Caki2 (cell line): ENCODE results near the gene BABAM2. TPM values are rescaled to one million over a fixed set of nuclear protein-coding genes. Genes with fewer than 3 reads are reported as not detected.
"Not testable (repeated sequence)": the region's sequence is repeated elsewhere in the genome, so short reads cannot be mapped to it uniquely, and the experiment has no call there.

Experiments
- DNase-seq: peaks from one replicate; pipeline ENCODE4 v3.0.0-alpha.2; 2015; ENCODE audit warnings: low read depth
- in situ Hi-C: cut with HindIII; loops from 2 replicates; pipeline ENCODE4 v1.10.0; 2016; ENCODE audit warnings: low sequenced_read_pairs, low pct_unique_long_range_greater_than_20kb, mixed read lengths
- total RNA-seq: library from RNA; depleted of rRNA; stranded (reverse); fragments of >200 nt; shearing (Covaris generic); gene quantifications from 2 replicates; pipeline ENCODE4 v1.2.3, GENCODE V29; 2014; ENCODE audit warnings: low replicate concordance

BABAM2 gene
- total RNA-seq, 1 experiment from 2014 or later = 47.4 TPM

DNA sequence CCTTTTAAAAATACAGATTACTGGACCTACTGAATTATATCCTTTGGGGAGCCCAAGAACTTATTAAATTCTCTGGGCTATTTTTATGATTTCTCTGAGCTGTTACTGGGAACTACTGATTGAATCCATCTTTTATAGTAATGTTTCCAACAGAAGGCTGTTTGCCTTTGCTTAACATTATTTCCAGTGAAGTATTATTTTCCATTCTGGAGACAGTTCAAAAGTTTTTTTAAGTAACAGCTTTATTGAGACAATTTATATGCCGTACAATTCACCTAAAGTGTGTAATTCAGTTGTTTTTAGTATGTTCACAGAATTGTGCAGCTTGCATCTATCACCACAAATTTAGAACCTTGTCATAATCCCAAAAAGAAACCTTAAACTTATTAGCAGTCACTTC lies 100.6 kb downstream of the BABAM2 start:
- in situ Hi-C loops = no loop called here

DNA sequence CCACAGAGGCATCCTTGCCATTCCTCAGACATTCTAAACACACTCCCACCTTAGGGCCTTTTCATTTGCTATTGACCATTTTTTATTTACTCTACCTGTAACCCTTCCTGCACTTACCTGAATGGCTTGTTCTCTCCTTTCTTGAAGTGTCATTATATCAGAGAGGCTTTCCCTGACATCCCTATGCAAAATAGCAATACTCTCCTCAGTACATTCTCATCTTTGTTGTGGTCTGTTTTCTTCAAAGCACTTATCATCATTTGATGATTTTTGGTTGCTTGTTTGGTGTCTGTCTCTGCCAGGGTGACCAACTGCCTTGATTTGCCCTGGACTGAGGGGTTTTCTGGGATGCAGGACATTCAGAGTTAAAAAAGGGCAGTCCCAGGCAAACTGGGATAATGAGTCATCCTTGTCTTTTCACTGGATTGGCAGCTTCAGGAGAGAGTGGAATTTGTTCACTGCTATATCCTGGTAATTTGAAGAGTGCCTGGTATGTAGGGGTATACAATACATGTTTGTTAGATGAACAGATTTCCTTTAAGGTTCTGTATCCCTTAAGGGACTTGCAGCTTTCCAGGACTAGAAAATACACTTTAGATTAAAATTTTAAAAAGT lies 102.4 kb downstream of the BABAM2 start:
- peak; percentile 55 for DNase-seq

More for the DNA sequence above, 100.6 kb downstream of the BABAM2 start:
- DNase-seq = no peak

DNA sequence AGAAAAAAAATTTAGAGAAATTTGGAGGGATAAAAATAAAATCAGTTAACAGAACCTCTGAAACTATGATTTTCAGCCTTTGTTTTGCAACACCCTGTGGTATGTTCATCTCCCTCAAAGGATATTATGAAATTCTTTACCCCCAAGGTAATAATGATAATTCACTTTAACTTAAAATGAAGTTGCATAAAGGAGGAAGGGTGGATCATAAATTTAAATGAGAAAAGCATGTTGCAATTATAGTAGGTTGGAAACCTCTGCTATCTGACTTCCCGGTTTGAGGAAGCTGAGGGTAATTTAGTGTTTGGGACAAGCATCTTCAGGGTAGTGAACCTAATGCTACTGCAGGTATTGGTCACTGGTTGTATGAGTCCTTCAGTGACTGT lies 102.9 kb downstream of the BABAM2 start:
- DNase-seq = no peak
- in situ Hi-C loops = no loop called here

More for the DNA sequence above, 102.4 kb downstream of the BABAM2 start:
- in situ Hi-C loops = no loop called here

DNA sequence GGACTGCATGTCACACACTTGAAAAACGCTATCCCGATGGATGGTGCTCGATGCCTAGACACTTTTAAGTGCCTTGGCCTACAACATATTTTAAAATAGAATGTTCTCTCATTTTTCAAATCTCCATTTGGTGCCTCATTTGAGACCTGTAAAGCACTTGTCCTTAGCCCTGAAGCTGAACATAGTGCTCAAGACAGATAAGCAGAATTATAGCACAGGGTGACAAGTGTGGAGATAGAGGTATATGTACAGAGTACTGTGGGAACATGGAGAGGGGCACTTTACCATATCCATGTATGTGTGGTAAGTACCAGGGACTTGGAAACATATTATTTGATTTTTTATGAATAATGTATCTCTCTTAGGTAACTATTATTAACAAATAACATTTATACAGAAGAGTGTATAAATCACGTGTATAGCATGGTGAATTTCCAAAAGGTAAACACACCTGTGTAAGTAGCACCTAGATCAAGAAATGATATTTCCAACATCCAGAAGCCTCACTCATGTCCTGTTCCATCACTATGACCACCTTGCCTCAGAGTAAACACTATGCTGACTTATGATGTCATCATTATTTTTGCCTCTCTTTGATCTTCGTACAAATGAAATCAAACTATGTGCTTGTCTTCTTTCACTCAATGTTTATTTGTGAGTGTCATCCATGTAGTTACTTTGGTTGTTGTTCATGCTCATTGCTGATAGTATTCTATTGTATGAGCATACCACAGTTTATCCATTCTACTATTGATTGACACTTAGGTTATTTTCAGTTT lies 103.6 kb downstream of the BABAM2 start:
- in situ Hi-C loops = no loop called here
- DNase-seq = no peak

GRCh38 chr2:27996156-27996922 lies 105.8 kb downstream of the BABAM2 start:
- in situ Hi-C loops = no loop called here

DNA sequence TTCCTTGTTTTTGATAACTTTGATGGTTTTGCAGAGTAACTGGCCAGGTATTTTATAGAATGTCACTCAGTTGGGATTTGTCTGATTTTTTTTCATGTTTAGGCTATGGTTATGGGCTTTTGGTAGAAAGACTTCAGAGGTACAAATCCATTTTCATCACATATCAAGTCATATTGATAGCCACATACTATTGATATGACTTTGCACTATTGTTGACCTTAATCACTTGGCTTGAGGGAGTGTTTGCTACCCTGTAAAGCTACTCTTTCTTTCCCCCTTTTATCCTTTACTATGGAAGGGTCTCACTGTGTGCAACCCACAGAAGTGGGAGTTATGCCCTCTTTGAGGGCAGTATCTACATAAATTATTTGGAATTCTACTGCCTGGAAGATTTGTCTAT lies 109.8 kb downstream of the BABAM2 start:
- in situ Hi-C loops = no loop called here

More at GRCh38 chr2:27996156-27996922, 105.8 kb downstream of the BABAM2 start:
- no peak for DNase-seq

DNA sequence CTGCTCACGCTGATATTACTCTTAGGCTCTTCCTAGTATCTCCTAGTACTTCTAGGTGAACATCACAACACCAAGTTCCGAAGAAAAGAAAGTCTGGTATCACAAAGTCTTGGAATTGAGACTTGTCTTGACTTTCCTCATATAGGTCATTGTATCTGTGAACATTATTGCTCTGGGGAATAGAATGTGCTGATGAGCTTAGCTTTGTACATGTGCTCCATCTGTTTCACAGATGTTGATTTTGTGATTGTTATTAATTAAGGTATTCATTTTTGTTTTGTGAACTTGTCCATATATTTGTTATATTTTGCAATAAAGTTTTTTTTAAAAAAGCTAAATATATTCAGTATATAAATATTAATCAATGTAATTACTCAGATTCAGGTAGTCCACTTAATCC lies 111.7 kb downstream of the BABAM2 start:
- DNase-seq = no peak
- in situ Hi-C loops = no loop called here

More for the DNA sequence above, 109.8 kb downstream of the BABAM2 start:
- no peak for DNase-seq

- in situ Hi-C loops = no loop called here
- no peak for DNase-seq
These were observed 113.6 kb downstream of the BABAM2 start for GRCh38 chr2:28004086-28004485.

DNA sequence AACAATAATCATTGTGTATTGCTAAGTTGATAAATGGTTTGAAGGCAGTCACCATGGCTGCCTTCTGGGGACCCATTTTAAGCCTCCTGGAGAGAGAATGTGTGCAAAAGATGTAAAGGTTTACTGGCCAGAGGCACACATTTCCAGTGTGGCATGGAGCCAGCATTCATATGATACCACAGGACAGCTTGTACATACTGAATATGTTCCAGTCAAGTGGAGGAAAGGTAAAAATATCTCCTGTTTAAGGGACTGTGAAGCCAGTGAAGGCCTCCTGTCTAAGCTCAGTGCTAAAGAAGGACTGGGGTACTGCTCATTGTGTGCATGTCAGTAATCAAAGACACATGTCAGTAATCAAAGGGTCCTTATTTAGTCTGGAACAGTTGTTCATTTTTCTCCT lies 119.2 kb downstream of the BABAM2 start:
- no peak for DNase-seq
- in situ Hi-C loops = no loop called here

GRCh38 chr2:28011322-28011737 lies 120.8 kb downstream of the BABAM2 start:
- no peak for DNase-seq
- in situ Hi-C loops = no loop called here

GRCh38 chr2:28018474-28018873 lies 127.9 kb downstream of the BABAM2 start:
- in situ Hi-C loops, DNase-seq: not testable (repeated sequence)

GRCh38 chr2:28019521-28019920 lies 129.0 kb downstream of the BABAM2 start:
- in situ Hi-C loops, DNase-seq: not testable (repeated sequence)

DNA sequence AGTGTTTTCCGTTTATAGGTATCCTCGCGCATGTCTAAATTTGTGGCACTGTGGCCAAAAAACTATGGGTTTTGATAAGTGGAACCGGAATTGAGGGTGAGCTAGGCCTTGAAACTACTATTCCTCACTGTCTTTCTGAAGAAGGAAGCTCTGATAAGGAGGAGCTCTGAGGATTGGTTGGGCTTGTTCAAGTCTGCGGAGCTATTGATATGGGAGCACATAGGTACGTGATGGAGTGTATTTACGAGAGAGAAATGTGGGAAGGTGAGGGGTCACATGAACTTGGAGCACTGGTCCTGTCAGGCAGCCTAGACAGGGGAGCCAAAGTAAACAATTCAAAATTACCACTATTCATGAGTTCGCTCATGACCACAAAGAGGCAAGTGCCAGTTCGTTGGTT lies 131.4 kb downstream of the BABAM2 start:
- in situ Hi-C loops = no loop called here
- DNase-seq = no peak

- no peak for DNase-seq
- in situ Hi-C loops = no loop called here
These were observed 134.6 kb downstream of the BABAM2 start for GRCh38 chr2:28025123-28025522.

- DNase-seq, in situ Hi-C loops: not testable (repeated sequence)
These were observed 135.7 kb downstream of the BABAM2 start for GRCh38 chr2:28026230-28026629.

DNA sequence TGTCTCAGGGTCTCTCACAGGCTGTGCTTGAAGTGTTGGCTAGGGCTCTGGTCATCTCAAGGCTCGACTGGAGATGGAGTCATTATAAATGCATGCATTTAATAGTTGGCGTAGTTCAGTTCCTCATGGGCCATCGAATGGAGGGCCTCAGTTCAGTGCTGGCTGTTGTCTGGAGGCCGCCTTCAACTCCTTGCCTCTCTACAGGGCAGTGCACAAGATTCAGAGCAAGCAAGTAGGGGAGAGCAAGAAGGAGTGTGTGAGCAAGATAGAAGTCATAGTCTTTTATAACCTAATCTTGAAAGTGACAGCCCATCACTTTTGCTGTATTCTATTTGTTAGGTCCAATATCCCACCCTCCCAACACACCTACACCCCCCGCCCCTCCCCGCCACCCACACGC lies 137.5 kb downstream of the BABAM2 start:
- DNase-seq = no peak
- in situ Hi-C loops = no loop called here

DNA sequence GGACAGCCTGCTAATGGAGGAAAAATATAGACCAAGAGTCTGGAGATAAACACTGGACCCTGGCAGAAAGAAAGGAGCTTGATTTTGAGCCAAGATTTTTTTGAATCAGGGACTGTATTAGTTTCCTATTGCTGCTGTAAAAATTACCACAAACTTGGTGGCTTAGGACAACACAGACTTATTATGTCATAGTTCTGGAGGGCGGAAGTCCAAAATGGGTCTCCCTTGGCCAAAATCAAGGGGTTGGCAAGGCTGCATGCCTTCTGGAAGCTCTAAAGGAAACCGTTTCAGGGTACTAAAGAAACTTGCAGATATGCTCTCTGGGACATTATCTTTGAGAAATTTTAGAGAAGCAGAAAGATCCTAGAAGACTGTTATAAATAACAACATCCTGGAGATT lies 140.1 kb downstream of the BABAM2 start:
- DNase-seq = no peak
- in situ Hi-C loops = no loop called here

DNA sequence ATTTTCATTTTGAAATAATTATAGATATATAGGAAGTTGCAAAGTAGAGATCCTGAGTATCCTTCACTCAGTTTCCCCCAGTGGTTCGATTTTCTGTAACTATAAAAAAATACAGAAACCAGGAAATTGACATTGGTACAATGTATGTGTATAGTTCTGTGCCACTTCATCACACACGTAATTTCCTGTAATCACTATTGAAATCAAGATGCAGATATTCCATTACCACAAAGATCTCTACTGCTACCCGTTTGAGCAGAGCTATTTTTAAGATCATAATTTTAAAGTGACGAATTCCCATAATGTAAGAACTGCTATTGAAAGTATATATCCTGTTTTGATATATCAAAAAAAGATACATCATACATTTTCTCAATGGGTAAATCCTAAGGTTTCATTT lies 142.3 kb downstream of the BABAM2 start:
- in situ Hi-C loops = no loop called here
- no peak for DNase-seq

DNA sequence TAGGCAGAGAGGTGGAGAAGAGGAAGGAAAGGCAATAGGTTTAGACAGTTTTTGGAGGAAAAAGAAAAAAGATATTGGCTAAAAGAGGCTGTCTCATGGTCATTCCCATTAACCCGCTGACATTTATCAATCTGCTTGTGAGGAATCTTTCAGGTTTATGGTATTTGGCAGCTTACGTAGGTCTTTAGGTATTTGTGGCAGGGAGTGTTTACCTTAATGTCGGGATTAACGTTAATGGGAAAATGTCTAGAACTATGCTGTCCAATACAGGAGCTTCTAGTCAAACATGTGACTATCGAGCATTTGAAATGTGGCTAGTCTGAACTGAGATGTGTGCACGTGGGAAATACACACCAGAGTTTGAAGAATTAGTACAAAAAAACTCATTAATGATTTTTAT lies 144.2 kb downstream of the BABAM2 start:
- no peak for DNase-seq
- in situ Hi-C loops = no loop called here
